Neuron (in vitro differentiated cells): Measurements from ENCODE around the gene CCBE1.
"Not testable (repeated sequence)": the region's sequence is repeated elsewhere in the genome, so short reads cannot be mapped to it uniquely, and the experiment has no call there.

Experiments used
- H2AFZ ChIP-seq: one replicate; pipeline ENCODE4 v1.6.1; 2013; ENCODE audit warnings: low read depth, mild to moderate bottlenecking, inconsistent platforms, low read length, moderate library complexity
- H3K27me3 ChIP-seq: one replicate; pipeline ENCODE4 v1.6.1; 2013; ENCODE audit warnings: low read length; ENCODE audit not compliant: insufficient read depth
- H3K36me3 ChIP-seq: one replicate; pipeline ENCODE4 v1.6.1; 2013; ENCODE audit warnings: low read length; ENCODE audit not compliant: insufficient read depth
- H3K4me1 ChIP-seq: one replicate; pipeline ENCODE4 v1.6.1; 2013; ENCODE audit warnings: low read length; ENCODE audit not compliant: insufficient read depth
- H3K4me3 ChIP-seq: 2 replicates; pipeline ENCODE4 v1.5.1; 2013; ENCODE audit warnings: mild to moderate bottlenecking, low read length, moderate library complexity
- H3K9me3 ChIP-seq: one replicate; pipeline ENCODE4 v1.6.1; 2013; ENCODE audit warnings: low read length

Gene CCBE1

GRCh38 chr18:59666007-59666402 lies 31.2 kb downstream of the CCBE1 start:
- not testable (repeated sequence) for H3K36me3 ChIP-seq, H2AFZ ChIP-seq, H3K9me3 ChIP-seq, H3K4me1 ChIP-seq, H3K4me3 ChIP-seq, H3K27me3 ChIP-seq

- Histone ChIP-seq H3K27me3 (peaks cover 7% of the 10 kb centered on the region), H3K9me3 (no peaks in the 10 kb centered on the region), H3K36me3 (no peaks in the 10 kb centered on the region), H3K4me3 (no peak overlapping the region), H3K4me1 (no peaks in the 10 kb centered on the region), H2AFZ (no peak overlapping the region)
Measured at GRCh38 chr18:59665057-59666006, 31.9 kb downstream of the CCBE1 start.

- H2AFZ ChIP-seq = no peak overlapping the region
- H3K9me3 ChIP-seq = no peaks in the 10 kb centered on the region
- peaks cover 4% of the 10 kb centered on the region for H3K4me1 ChIP-seq
- no peak overlapping the region for H3K4me3 ChIP-seq
- no peaks in the 10 kb centered on the region for H3K36me3 ChIP-seq
- H3K27me3 ChIP-seq = peaks cover 16% of the 10 kb centered on the region
Measured at GRCh38 chr18:59664329-59664728, 32.9 kb downstream of the CCBE1 start.

GRCh38 chr18:59663096-59663495 lies 34.1 kb downstream of the CCBE1 start:
- H3K27me3 ChIP-seq = peaks cover 17% of the 10 kb centered on the region
- no peaks in the 10 kb centered on the region for H3K36me3 ChIP-seq
- no peaks in the 10 kb centered on the region for H3K9me3 ChIP-seq
- peaks cover 6% of the 10 kb centered on the region for H3K4me1 ChIP-seq
- H3K4me3 ChIP-seq = no peak overlapping the region
- no peak overlapping the region for H2AFZ ChIP-seq

- Histone ChIP-seq H3K27me3 (peaks cover 17% of the 10 kb centered on the region), H3K4me3 (no peak overlapping the region), H3K36me3 (no peaks in the 10 kb centered on the region), H3K9me3 (no peaks in the 10 kb centered on the region), H2AFZ (no peak overlapping the region), H3K4me1 (peaks cover 6% of the 10 kb centered on the region)
Measured at GRCh38 chr18:59661891-59662701, 35.1 kb downstream of the CCBE1 start.

GRCh38 chr18:59660786-59661743 lies 36.2 kb downstream of the CCBE1 start:
- no peaks in the 10 kb centered on the region for H3K9me3 ChIP-seq
- peaks cover 6% of the 10 kb centered on the region for H3K4me1 ChIP-seq
- no peak overlapping the region for H2AFZ ChIP-seq
- no peaks in the 10 kb centered on the region for H3K36me3 ChIP-seq
- peaks cover 17% of the 10 kb centered on the region for H3K27me3 ChIP-seq
- no peak overlapping the region for H3K4me3 ChIP-seq

- no peak overlapping the region for H3K4me3 ChIP-seq
- peaks cover 6% of the 10 kb centered on the region for H3K4me1 ChIP-seq
- no peaks in the 10 kb centered on the region for H3K9me3 ChIP-seq
- H3K36me3 ChIP-seq = no peaks in the 10 kb centered on the region
- H2AFZ ChIP-seq = no peak overlapping the region
- peaks cover 17% of the 10 kb centered on the region for H3K27me3 ChIP-seq
Measured at GRCh38 chr18:59660366-59660765, 36.9 kb downstream of the CCBE1 start.

GRCh38 chr18:59659508-59660170 lies 37.6 kb downstream of the CCBE1 start:
- H3K4me3 ChIP-seq = no peak overlapping the region
- H3K27me3 ChIP-seq = peaks cover 17% of the 10 kb centered on the region
- H2AFZ ChIP-seq = no peak overlapping the region
- no peaks in the 10 kb centered on the region for H3K9me3 ChIP-seq
- no peaks in the 10 kb centered on the region for H3K36me3 ChIP-seq
- peaks cover 6% of the 10 kb centered on the region for H3K4me1 ChIP-seq

GRCh38 chr18:59658941-59659340 lies 38.3 kb downstream of the CCBE1 start:
- Histone ChIP-seq H3K27me3 (peaks cover 17% of the 10 kb centered on the region), H3K4me1 (peaks cover 6% of the 10 kb centered on the region), H3K36me3 (no peaks in the 10 kb centered on the region), H3K4me3 (no peak overlapping the region), H2AFZ (no peak overlapping the region), H3K9me3 (no peaks in the 10 kb centered on the region)

GRCh38 chr18:59657012-59657411 lies 40.2 kb downstream of the CCBE1 start:
- no peaks in the 10 kb centered on the region for H3K36me3 ChIP-seq
- H3K4me1 ChIP-seq = peaks cover 6% of the 10 kb centered on the region

GRCh38 chr18:59656373-59656887 lies 40.8 kb downstream of the CCBE1 start:
- Histone ChIP-seq H3K4me1 (peaks cover 6% of the 10 kb centered on the region), H3K36me3 (no peaks in the 10 kb centered on the region), H3K9me3 (no peaks in the 10 kb centered on the region), H3K4me3 (no peak overlapping the region), H2AFZ (no peak overlapping the region), H3K27me3 (peaks cover 12% of the 10 kb centered on the region)

More at GRCh38 chr18:59657012-59657411, 40.2 kb downstream of the CCBE1 start:
- Histone ChIP-seq H2AFZ (no peak overlapping the region), H3K9me3 (no peaks in the 10 kb centered on the region), H3K27me3 (peaks cover 16% of the 10 kb centered on the region), H3K4me3 (no peak overlapping the region)

GRCh38 chr18:59655676-59656075 lies 41.5 kb downstream of the CCBE1 start:
- Histone ChIP-seq H2AFZ (no peak overlapping the region), H3K27me3 (peaks cover 12% of the 10 kb centered on the region), H3K4me1 (peaks cover 6% of the 10 kb centered on the region)

More at GRCh38 chr18:59655676-59656075, 41.5 kb downstream of the CCBE1 start:
- Histone ChIP-seq H3K9me3 (no peaks in the 10 kb centered on the region), H3K36me3 (no peaks in the 10 kb centered on the region), H3K4me3 (no peak overlapping the region)
